ENCODE results near the gene RAD23A.

RAD23A gene

DNA sequence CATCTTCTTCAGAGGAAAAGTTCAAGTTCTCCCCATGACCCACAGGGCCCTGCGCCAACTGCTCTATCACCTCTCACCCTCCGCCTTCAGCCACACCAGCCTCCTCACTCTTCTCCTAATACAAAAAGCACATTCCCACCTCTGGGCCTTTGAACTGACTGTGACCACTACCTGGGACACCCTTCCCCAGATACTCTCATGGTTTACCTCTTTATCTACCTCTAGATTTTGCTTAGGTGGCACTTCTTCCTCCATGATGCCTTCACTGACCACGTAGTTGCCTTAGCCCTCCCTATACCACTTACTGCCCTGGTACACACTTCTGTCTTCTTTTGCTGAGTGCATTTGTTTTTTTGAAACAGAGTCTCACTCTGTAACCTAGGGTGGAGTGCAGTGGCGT lies 22.7 kb upstream of the RAD23A start:
- TF ChIP-seq, protein P1, sequence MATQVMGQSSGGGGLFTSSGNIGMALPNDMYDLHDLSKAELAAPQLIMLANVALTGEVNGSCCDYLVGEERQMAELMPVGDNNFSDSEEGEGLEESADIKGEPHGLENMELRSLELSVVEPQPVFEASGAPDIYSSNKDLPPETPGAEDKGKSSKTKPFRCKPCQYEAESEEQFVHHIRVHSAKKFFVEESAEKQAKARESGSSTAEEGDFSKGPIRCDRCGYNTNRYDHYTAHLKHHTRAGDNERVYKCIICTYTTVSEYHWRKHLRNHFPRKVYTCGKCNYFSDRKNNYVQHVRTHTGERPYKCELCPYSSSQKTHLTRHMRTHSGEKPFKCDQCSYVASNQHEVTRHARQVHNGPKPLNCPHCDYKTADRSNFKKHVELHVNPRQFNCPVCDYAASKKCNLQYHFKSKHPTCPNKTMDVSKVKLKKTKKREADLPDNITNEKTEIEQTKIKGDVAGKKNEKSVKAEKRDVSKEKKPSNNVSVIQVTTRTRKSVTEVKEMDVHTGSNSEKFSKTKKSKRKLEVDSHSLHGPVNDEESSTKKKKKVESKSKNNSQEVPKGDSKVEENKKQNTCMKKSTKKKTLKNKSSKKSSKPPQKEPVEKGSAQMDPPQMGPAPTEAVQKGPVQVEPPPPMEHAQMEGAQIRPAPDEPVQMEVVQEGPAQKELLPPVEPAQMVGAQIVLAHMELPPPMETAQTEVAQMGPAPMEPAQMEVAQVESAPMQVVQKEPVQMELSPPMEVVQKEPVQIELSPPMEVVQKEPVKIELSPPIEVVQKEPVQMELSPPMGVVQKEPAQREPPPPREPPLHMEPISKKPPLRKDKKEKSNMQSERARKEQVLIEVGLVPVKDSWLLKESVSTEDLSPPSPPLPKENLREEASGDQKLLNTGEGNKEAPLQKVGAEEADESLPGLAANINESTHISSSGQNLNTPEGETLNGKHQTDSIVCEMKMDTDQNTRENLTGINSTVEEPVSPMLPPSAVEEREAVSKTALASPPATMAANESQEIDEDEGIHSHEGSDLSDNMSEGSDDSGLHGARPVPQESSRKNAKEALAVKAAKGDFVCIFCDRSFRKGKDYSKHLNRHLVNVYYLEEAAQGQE (IDR thresholded peaks at IDR 0.05; ENCODE audit: low read depth): no peak
- TF ChIP-seq NFIC (IDR thresholded peaks at IDR 0.05): no peak
- no peak for TF ChIP-seq CREB1 (IDR thresholded peaks at IDR 0.05; ENCODE audit: low read depth)
- TF ChIP-seq, protein P2, sequence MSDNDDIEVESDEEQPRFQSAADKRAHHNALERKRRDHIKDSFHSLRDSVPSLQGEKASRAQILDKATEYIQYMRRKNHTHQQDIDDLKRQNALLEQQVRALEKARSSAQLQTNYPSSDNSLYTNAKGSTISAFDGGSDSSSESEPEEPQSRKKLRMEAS (IDR thresholded peaks at IDR 0.05): no peak
- no peak for TF ChIP-seq RAD21 (IDR thresholded peaks at IDR 0.05; ENCODE audit: low read depth)
- TF ChIP-seq YY1 (IDR thresholded peaks at IDR 0.05; ENCODE audit: low read depth): no peak
- TF ChIP-seq ZBTB7A (IDR thresholded peaks at IDR 0.05; ENCODE audit: low read depth): no peak
- no peak for TF ChIP-seq EGR1 (IDR thresholded peaks at IDR 0.05)
- TF ChIP-seq, protein P3, sequence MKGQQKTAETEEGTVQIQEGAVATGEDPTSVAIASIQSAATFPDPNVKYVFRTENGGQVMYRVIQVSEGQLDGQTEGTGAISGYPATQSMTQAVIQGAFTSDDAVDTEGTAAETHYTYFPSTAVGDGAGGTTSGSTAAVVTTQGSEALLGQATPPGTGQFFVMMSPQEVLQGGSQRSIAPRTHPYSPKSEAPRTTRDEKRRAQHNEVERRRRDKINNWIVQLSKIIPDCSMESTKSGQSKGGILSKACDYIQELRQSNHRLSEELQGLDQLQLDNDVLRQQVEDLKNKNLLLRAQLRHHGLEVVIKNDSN (IDR thresholded peaks at IDR 0.05): no peak
- TF ChIP-seq CEBPB (IDR thresholded peaks at IDR 0.05): no peak

DNA sequence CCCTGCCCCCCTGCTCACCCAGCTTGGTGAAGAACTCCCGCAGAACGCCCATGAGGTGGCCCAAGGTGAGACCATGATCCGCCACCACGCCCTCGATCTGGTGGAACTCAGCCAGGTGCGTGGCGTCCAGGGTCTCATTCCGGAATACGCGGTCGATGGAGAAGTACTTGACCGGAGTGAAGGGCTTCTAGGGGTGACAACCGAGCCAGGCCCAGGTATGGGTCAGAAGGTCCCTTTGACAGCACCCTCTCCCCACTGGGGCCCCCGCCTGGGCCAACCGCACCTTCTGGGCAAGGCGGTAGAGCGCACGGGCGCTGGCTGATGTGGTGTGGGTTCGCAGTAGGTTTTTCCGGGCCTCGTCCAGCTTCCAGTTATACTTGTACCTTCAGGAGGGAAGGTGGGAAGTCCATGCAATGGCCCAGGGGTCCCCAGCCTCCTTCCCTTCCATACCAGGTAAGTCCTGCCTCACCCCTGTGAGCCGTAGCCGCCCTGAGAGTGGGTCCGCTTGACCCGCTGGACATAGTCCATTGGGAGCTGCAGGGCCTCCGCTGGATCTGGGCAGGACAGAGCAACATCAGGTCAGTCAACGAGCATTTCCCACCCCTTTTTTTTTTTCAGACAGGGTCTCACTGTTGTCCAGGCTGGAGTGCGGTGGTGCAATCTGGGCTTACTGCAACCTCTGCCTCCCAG lies 20.9 kb upstream of the RAD23A start:
- no peak for TF ChIP-seq ZBTB7A (IDR thresholded peaks at IDR 0.05; ENCODE audit: low read depth)
- no peak for TF ChIP-seq NFIC (IDR thresholded peaks at IDR 0.05)
- TF ChIP-seq, protein P2 (IDR thresholded peaks at IDR 0.05): no peak
- no peak for TF ChIP-seq YY1 (IDR thresholded peaks at IDR 0.05; ENCODE audit: low read depth)
- no peak for TF ChIP-seq TAF1 (IDR thresholded peaks at IDR 0.05; ENCODE audit: low read depth)
- no peak for TF ChIP-seq CEBPB (IDR thresholded peaks at IDR 0.05)
- TF ChIP-seq FOXM1 (IDR thresholded peaks at IDR 0.05; ENCODE audit: borderline replicate concordance, low read depth): no peak
- no peak for TF ChIP-seq EGR1 (IDR thresholded peaks at IDR 0.05)
- no peak for TF ChIP-seq TCF12 (IDR thresholded peaks at IDR 0.05; ENCODE audit: low read depth)

DNA sequence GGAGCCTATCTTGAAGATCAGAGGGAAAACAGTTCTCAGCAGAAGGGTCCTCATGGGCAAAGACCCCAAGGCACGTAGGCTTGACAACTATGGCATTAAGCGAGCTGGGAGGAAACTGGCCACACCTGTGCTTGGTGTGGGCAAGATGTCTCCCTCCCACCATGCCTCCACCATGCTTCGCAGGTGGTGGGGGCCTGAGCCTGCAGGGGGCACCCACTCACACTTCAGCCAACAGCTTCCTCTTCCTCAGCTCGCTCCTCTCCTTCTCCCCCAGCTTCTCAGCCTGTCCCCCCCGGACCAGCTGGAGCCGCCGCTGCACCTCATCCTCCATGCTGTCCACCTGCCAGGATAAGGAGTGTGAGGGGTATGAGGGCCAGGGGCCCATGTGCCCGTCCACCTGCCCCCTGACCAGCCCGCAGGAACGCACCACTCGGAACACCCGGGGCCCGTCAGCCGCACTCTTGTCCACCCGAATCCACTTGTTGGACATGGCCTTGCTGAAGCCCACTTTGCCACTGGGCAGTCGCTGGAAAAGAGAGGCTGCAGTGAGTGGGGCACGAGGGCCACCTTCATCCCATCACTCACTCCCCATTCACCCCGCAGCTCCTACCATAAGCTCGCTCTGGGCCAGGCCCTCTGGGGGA lies 15.5 kb upstream of the RAD23A start:
- TF ChIP-seq NFIC (IDR thresholded peaks at IDR 0.05) (no peak), EP300 (IDR thresholded peaks at IDR 0.05; ENCODE audit: borderline replicate concordance) (no peak), RAD21 (IDR thresholded peaks at IDR 0.05; ENCODE audit: low read depth) (no peak), EGR1 (IDR thresholded peaks at IDR 0.05) (no peak), CEBPB (IDR thresholded peaks at IDR 0.05) (no peak), TAF1 (IDR thresholded peaks at IDR 0.05; ENCODE audit: low read depth) (no peak), ZBTB7A (IDR thresholded peaks at IDR 0.05; ENCODE audit: low read depth) (no peak), CREB1 (IDR thresholded peaks at IDR 0.05; ENCODE audit: low read depth) (no peak), YY1 (IDR thresholded peaks at IDR 0.05; ENCODE audit: low read depth) (no peak), TCF12 (IDR thresholded peaks at IDR 0.05; ENCODE audit: low read depth) (no peak), FOXM1 (IDR thresholded peaks at IDR 0.05; ENCODE audit: borderline replicate concordance, low read depth) (no peak), TEAD4 (IDR thresholded peaks at IDR 0.05) (no peak)
- TF ChIP-seq, protein P1 (IDR thresholded peaks at IDR 0.05; ENCODE audit: low read depth): no peak
- TF ChIP-seq, protein P3 (IDR thresholded peaks at IDR 0.05): no peak
- TF ChIP-seq, protein P2 (IDR thresholded peaks at IDR 0.05): no peak

DNA sequence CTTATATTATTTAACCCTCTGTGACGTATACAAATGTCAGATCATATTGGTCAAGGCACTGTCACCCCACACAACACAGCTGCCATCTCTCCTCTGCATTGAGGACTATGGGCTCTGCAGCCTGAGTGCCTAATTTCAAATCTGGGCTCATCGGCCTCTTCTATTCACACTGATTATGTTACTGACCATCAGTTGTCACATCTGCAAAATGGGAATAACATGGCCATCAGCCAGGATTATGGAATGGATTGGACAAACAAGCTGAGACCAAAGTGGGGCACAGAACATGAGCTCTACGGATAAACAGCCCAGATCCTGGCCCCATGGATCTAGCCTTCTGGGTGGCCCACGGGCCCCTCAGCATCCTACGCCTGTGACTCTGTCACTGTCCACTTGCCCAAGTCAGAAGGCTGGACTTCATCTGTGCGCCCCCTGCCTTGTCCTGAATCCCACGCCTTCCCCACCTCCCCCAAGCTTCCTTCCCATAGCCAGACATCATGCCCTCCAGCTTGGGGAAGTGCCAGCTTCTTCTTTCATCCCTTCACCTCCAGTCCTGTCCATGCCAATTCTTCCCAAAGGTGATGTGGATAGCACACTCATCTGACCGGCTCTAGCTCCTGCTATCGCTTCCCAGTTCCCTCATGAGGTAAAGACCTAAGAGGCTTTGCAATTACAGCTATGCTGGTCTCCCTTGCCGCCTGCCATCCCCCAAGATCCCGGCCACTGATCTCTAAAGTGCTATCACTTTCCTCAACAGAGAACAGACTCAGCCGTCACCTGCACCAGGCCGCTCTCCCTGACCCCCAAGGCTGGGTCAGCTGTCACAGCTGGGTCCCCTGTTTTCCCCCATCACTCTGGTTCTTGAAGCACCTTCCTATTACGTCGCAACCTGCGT lies 13.0 kb upstream of the RAD23A start:
- TF ChIP-seq EP300 (IDR thresholded peaks at IDR 0.05; ENCODE audit: borderline replicate concordance) (no peak), TEAD4 (IDR thresholded peaks at IDR 0.05) (no peak), FOXM1 (IDR thresholded peaks at IDR 0.05; ENCODE audit: borderline replicate concordance, low read depth) (no peak), EGR1 (IDR thresholded peaks at IDR 0.05) (no peak), YY1 (IDR thresholded peaks at IDR 0.05; ENCODE audit: low read depth) (no peak), CEBPB (IDR thresholded peaks at IDR 0.05) (no peak)
- TF ChIP-seq, protein P3 (IDR thresholded peaks at IDR 0.05): no peak
- TF ChIP-seq, protein P1 (IDR thresholded peaks at IDR 0.05; ENCODE audit: low read depth): no peak
